ENCODE results near the gene SNAPC5. TPM values are rescaled to one million over a fixed set of nuclear protein-coding genes. Genes with fewer than 3 reads are reported as not detected.

Gene SNAPC5
- total and polyA plus RNA-seq, 2 donors from 2014 or later = 29.6 to 49.6 TPM

DNA sequence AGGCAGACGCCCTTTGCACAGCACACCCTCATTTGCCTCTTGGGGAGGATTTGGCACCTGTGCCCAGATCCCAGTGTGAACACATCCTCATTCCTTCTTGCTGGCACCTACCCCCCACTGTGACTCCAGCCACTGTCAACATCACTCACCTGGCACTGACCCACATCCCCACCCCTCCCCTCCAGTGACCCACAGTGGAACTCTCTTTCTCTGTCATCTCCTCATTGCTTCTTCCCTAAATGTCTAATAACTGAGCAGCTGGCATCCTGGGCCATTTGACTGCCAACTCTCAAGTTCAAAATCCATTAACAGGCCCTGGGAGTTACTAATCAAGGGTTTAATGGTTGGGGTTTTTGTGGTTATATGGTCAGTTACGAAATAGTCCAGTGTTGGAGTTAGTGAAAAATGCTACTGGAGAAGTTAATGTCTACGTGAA, 14.4 kb downstream of the SNAPC5 start:
- no peaks in the 10 kb centered on the region for H3K9me3 ChIP-seq (ENCODE audit: control insufficient read depth in 2 of 3, insufficient read depth in 1 of 3, low read length in 3 of 3)
- H3K27ac ChIP-seq (ENCODE audit: low read depth in 2 of 2, low read length in 2 of 2) = no peak overlapping the region
- no peak for DNase-seq
- TF ChIP-seq, protein P1, sequence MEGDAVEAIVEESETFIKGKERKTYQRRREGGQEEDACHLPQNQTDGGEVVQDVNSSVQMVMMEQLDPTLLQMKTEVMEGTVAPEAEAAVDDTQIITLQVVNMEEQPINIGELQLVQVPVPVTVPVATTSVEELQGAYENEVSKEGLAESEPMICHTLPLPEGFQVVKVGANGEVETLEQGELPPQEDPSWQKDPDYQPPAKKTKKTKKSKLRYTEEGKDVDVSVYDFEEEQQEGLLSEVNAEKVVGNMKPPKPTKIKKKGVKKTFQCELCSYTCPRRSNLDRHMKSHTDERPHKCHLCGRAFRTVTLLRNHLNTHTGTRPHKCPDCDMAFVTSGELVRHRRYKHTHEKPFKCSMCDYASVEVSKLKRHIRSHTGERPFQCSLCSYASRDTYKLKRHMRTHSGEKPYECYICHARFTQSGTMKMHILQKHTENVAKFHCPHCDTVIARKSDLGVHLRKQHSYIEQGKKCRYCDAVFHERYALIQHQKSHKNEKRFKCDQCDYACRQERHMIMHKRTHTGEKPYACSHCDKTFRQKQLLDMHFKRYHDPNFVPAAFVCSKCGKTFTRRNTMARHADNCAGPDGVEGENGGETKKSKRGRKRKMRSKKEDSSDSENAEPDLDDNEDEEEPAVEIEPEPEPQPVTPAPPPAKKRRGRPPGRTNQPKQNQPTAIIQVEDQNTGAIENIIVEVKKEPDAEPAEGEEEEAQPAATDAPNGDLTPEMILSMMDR (IDR thresholded peaks at IDR 0.05; ENCODE audit: borderline replicate concordance, extremely low read depth, insufficient read depth) = no peak
- FAIRE-seq = no peak
- intact Hi-C loops (cut with DNase I) = no loop called here
- H3K9ac ChIP-seq (ENCODE audit: low read length in 3 of 3) = no peak overlapping the region
- H3K4me1 ChIP-seq (ENCODE audit: control insufficient read depth in 2 of 3, insufficient read depth in 2 of 3, low read depth in 1 of 3, low read length in 3 of 3) = peaks cover 0 to 2% (median 0%) of the 10 kb centered on the region in 3 donors
- H3K27me3 ChIP-seq (ENCODE audit: control insufficient read depth, insufficient read depth, low read length) = no peaks in the 10 kb centered on the region
- H3K36me3 ChIP-seq (ENCODE audit: control insufficient read depth in 2 of 3, insufficient read depth in 3 of 3, low read length in 3 of 3) = peaks cover 4 to 5% (median 4%) of the 10 kb centered on the region in 3 donors
- H3K4me3 ChIP-seq (ENCODE audit: low read length in 3 of 3) = no peak overlapping the region

DNA sequence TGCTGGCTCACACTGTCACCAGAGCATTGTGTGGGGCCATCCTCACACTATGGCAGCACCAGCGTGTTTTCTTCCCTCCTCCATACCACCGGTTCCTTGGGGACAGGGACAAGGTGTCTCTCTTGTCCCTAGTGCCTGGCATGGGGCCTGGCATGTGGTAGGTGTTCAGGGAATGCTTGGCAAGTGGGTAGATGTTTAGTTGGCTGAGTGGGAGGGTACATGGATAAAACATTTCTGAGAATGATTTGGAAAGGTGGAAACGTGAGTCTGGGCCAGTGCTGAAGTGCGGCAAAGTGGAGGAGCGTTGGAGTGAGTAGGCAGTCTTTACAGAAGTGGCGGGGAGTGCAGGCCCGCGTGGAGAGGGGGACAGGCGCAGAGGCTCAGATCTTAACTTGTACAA, 15.0 kb downstream of the SNAPC5 start:
- FAIRE-seq (no peak), DNase-seq (no peak)
- intact Hi-C loops (cut with DNase I) = no loop called here
- no peak overlapping the region for H3K4me3 ChIP-seq (ENCODE audit: low read length in 3 of 3)
- peaks cover under 1 to 4% (median 2%) of the 10 kb centered on the region in 3 donors for H3K36me3 ChIP-seq (ENCODE audit: control insufficient read depth in 2 of 3, insufficient read depth in 3 of 3, low read length in 3 of 3)
- no peak overlapping the region for H3K27ac ChIP-seq (ENCODE audit: low read depth in 2 of 2, low read length in 2 of 2)
- TF ChIP-seq, protein P1 (IDR thresholded peaks at IDR 0.05; ENCODE audit: borderline replicate concordance, extremely low read depth, insufficient read depth) = no peak
- H3K4me1 ChIP-seq (ENCODE audit: control insufficient read depth in 2 of 3, insufficient read depth in 2 of 3, low read depth in 1 of 3, low read length in 3 of 3) = peaks cover 0 to 2% (median 0%) of the 10 kb centered on the region in 3 donors
- H3K9ac ChIP-seq (ENCODE audit: low read length in 3 of 3) = no peak overlapping the region
- no peaks in the 10 kb centered on the region for H3K27me3 ChIP-seq (ENCODE audit: control insufficient read depth, insufficient read depth, low read length)
- no peaks in the 10 kb centered on the region for H3K9me3 ChIP-seq (ENCODE audit: control insufficient read depth in 2 of 3, insufficient read depth in 1 of 3, low read length in 3 of 3)

DNA sequence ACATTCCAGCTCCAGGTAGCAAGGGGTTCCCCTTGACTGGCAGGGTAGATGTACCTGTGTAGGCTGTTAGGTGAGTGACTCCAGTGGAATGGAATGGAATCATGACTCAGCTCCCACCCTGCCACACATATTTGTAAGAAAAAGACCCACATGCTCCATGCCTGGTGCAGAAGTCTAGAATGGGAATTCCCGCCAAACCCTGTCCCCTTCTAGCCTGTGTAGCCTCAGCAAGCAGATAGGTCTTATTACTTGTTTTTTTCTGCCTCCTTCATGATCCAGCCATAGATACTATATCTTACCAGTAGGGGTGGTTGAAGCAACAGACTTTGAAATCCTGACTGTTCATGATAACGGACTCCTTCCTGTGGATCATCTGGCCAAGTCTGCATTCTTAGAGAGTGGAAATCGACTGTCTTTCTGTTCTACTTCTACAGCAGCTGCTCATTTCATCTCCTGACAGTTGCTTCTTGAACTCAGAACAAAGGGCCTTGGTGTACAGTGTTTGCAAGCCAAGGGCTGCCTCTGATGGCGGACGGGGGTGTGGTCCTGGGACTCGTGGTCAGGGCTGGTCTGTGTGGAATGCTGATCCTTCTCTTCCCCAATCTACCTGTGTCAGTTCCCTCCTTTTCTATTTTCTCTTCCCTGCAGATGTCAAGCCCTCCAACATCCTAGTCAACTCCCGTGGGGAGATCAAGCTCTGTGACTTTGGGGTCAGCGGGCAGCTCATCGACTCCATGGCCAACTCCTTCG, 16.3 kb downstream of the SNAPC5 start:
- no peaks in the 10 kb centered on the region for H3K9me3 ChIP-seq (ENCODE audit: control insufficient read depth in 2 of 3, insufficient read depth in 1 of 3, low read length in 3 of 3)
- intact Hi-C loops (cut with DNase I) = no loop called here
- H3K36me3 ChIP-seq (ENCODE audit: control insufficient read depth in 2 of 3, insufficient read depth in 3 of 3, low read length in 3 of 3) = peaks cover 0 to 4% (median 2%) of the 10 kb centered on the region in 3 donors
- H3K4me3 ChIP-seq (ENCODE audit: low read length in 3 of 3) = no peak overlapping the region
- no peaks in the 10 kb centered on the region for H3K27me3 ChIP-seq (ENCODE audit: control insufficient read depth, insufficient read depth, low read length)
- no peak overlapping the region for H3K27ac ChIP-seq (ENCODE audit: low read depth in 2 of 2, low read length in 2 of 2)
- DNase-seq (no peak), FAIRE-seq (no peak)
- TF ChIP-seq, protein P1 (IDR thresholded peaks at IDR 0.05; ENCODE audit: borderline replicate concordance, extremely low read depth, insufficient read depth) = no peak
- no peak overlapping the region for H3K9ac ChIP-seq (ENCODE audit: low read length in 3 of 3)
- peaks cover 0 to 2% (median 0%) of the 10 kb centered on the region in 3 donors for H3K4me1 ChIP-seq (ENCODE audit: control insufficient read depth in 2 of 3, insufficient read depth in 2 of 3, low read depth in 1 of 3, low read length in 3 of 3)
